GM23338 (cell line): ENCODE measurements around the gene EEF2K. TPM values are rescaled to one million over a fixed set of nuclear protein-coding genes. Genes with fewer than 3 reads are reported as not detected.

Source experiments
- ATAC-seq: fragments of 200-7000 bp; cut with Tn5 transposase; 3 replicates; pipeline ENCODE4 v1.9.1; 2020
- DNase-seq: peaks from one replicate; pipeline ENCODE4 v3.0.0-alpha.2; 2015; ENCODE audit warnings: low spot score
- H2AFZ ChIP-seq: fragments of 200-600 bp; sonication (generic); 2 replicates; pipeline ENCODE4 v1.8.0; 2016; ENCODE audit warnings: antibody characterized with exemption, mild to moderate bottlenecking, moderate library complexity
- H3F3A ChIP-seq: fragments of 200-600 bp; sonication (generic); replicated peaks from 2 replicates; pipeline ENCODE4 v1.8.0; 2017; ENCODE audit warnings: antibody characterized with exemption, mixed run types, low read depth
- H3K27ac ChIP-seq: fragments of 200-600 bp; sonication (generic); 2 replicates; pipeline ENCODE4 v1.6.1; 2016; ENCODE audit warnings: low read depth
- H3K27me3 ChIP-seq: fragments of 200-600 bp; sonication (generic); 2 replicates; pipeline ENCODE4 v1.8.0; 2016; ENCODE audit warnings: mild to moderate bottlenecking, mixed run types, moderate library complexity; ENCODE audit not compliant: insufficient read depth
- H3K36me3 ChIP-seq: fragments of 200-600 bp; sonication (generic); 2 replicates; pipeline ENCODE4 v1.8.0; 2016; ENCODE audit warnings: mild to moderate bottlenecking; ENCODE audit not compliant: insufficient read depth
- H3K4me1 ChIP-seq: fragments of 200-600 bp; sonication (generic); 2 replicates; pipeline ENCODE4 v1.8.0; 2016; ENCODE audit warnings: mild to moderate bottlenecking, moderate library complexity; ENCODE audit not compliant: insufficient read depth
- H3K4me2 ChIP-seq: fragments of 200-600 bp; sonication (generic); 2 replicates; pipeline ENCODE4 v1.7.1; 2017; ENCODE audit warnings: mixed run types
- H3K4me3 ChIP-seq: fragments of 200-600 bp; sonication (generic); 2 replicates; pipeline ENCODE4 v1.6.1; 2016; ENCODE audit warnings: mixed run types
- H3K79me2 ChIP-seq: fragments of 200-600 bp; sonication (generic); replicated peaks from 2 replicates; pipeline ENCODE4 v1.8.0; 2017; ENCODE audit warnings: mild to moderate bottlenecking; ENCODE audit not compliant: insufficient read depth
- H3K9me2 ChIP-seq: fragments of 200-600 bp; sonication (generic); 2 replicates; pipeline ENCODE4 v1.8.0; 2017; ENCODE audit not compliant: insufficient read depth
- H4K20me1 ChIP-seq: fragments of 200-600 bp; sonication (generic); replicated peaks from 2 replicates; pipeline ENCODE4 v1.8.0; 2017; ENCODE audit warnings: mild to moderate bottlenecking; ENCODE audit not compliant: insufficient read depth
- H3K27ac Mint-ChIP-seq: 2 replicates; pipeline ENCODE4 v1.8.0; 2020; ENCODE audit warnings: inconsistent platforms, mild to moderate bottlenecking, moderate library complexity, mixed read lengths
- H3K27me3 Mint-ChIP-seq: 3 replicates; pipeline ENCODE4 v1.8.0; 2022; ENCODE audit warnings: low read depth, mild to moderate bottlenecking, moderate library complexity, mixed read lengths, inconsistent platforms; ENCODE audit not compliant: insufficient read depth, poor library complexity
- H3K36me3 Mint-ChIP-seq: 3 replicates; pipeline ENCODE4 v1.8.0; 2021; ENCODE audit warnings: low read depth, mild to moderate bottlenecking, inconsistent platforms, moderate library complexity, mixed read lengths
- H3K4me1 Mint-ChIP-seq: 3 replicates; pipeline ENCODE4 v1.8.0; 2020; ENCODE audit warnings: mild to moderate bottlenecking, inconsistent platforms, mixed read lengths
- H3K4me3 Mint-ChIP-seq: 3 replicates; pipeline ENCODE4 v1.8.0; 2021; ENCODE audit warnings: moderate library complexity, mild to moderate bottlenecking, inconsistent platforms, mixed read lengths
- H3K9me3 Mint-ChIP-seq: 3 replicates; pipeline ENCODE4 v1.8.0; 2020; ENCODE audit warnings: moderate library complexity, mild to moderate bottlenecking, inconsistent platforms, mixed read lengths
- CREB1 ChIP-seq: fragments of 250-450 bp; sonication (Bioruptor Pico); IDR thresholded peaks from 2 replicates; pipeline ENCODE4 v1.5.0; 2020; ENCODE audit warnings: low read depth, mild to moderate bottlenecking, moderate library complexity
- JUNB ChIP-seq: IDR thresholded peaks from one replicate; pipeline ENCODE4 v1.6.1; 2016; ENCODE audit warnings: antibody characterized with exemption; ENCODE audit not compliant: unreplicated experiment
- POLR2AphosphoS5 ChIP-seq: IDR thresholded peaks from 2 replicates; pipeline ENCODE4 v1.6.1; 2016; ENCODE audit warnings: antibody characterized with exemption, low read depth
- STAT1 ChIP-seq: IDR thresholded peaks from one replicate; pipeline ENCODE4 v1.6.1; 2016; ENCODE audit warnings: antibody characterized with exemption; ENCODE audit not compliant: unreplicated experiment
- ZNF114 ChIP-seq: fragments of 250-450 bp; sonication (Bioruptor Pico); IDR thresholded peaks from 2 replicates; pipeline ENCODE4 v1.5.0; 2020; ENCODE audit warnings: mild to moderate bottlenecking, moderate library complexity
- polyA plus RNA-seq: library from polyadenylated mRNA; unstranded; fragments of >200 nt; fragmentation: Nextera tagmentation; extraction: Ambion mirVana; gene quantifications from 2 replicates; pipeline ENCODE4 v1.2.1, GENCODE V29; 2016
- total RNA-seq: library from RNA; depleted of rRNA; stranded (reverse); fragments of >200 nt; shearing (Covaris generic); gene quantifications from 2 replicates; pipeline ENCODE4 v1.2.3, GENCODE V29; 2014
- TF ChIP-seq, protein P1 (sequence below): fragments of 250-450 bp; sonication (Bioruptor Pico); IDR thresholded peaks from 2 replicates; pipeline ENCODE4 v1.5.0; 2020; ENCODE audit warnings: mild to moderate bottlenecking, moderate library complexity
- TF ChIP-seq, protein P2 (sequence below): IDR thresholded peaks from one replicate; pipeline ENCODE4 v1.6.1; 2018; ENCODE audit warnings: antibody characterized with exemption; ENCODE audit not compliant: unreplicated experiment
- TF ChIP-seq, protein P3 (sequence below), 2 experiments: fragments of 200-600 bp in 1 of 2; sonication (generic) in 1 of 2; conservative IDR thresholded peaks; 2 replicates each; pipeline versions ENCODE4 v1.5.1 to v1.6.1; 2016 to 2017; ENCODE audit warnings: antibody characterized with exemption in 2 of 2, low read depth in 2 of 2, mild to moderate bottlenecking in 2 of 2, moderate library complexity in 1 of 2

EEF2K gene
- total and polyA plus RNA-seq, 2 experiments from 2014 or later: 5.4 to 23.9 TPM

DNA sequence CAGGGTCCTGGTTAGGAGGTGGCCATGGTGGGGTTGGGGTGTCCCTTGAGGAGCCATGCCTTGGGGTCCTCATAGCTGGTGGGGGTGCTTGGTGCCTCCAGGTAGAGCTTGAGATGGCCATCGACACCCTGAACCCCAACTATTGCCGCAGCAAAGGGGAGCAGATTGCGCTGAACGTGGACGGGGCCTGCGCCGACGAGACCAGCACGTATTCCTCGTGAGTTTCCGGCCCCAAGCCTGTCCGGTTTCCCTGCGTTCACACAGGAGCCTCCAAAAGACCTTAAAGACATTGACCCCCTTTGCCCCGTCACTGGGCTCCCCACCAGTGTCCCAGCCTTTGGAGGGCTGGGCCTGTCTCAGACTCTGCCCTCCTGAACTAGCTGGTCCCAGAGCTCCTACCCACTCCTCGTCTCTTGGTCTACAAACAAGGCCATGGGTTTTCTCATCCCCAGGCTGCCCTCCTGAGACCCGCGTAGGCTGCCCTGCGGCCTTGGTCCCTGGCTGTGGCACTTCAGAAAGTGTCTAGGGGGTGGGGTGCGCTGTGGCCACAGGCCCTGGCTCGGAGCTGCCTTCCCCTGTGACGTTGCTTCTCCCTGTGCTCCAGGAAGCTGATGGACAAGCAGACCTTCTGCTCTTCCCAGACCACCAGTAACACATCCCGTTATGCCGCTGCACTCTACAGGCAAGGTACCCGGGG is 102.9 kb downstream of the EEF2K start:
- H3K9me3 Mint-ChIP-seq: no peaks in the 10 kb centered on the region; the same call in 2 of the 3 replicates
- no peak overlapping the region for H3K27ac ChIP-seq
- no peak overlapping the region for H3K4me3 ChIP-seq
- peaks cover 11% of the 10 kb centered on the region; the same call in 1 of the 2 replicates for H3F3A ChIP-seq
- no peak overlapping the region for H3K4me2 ChIP-seq
- H3K4me1 ChIP-seq: no peaks in the 10 kb centered on the region
- no peak overlapping the region for H3K4me3 Mint-ChIP-seq
- peaks cover 18% of the 10 kb centered on the region; the same call in 1 of the 2 replicates for H3K36me3 ChIP-seq
- H3K9me2 ChIP-seq: no peaks in the 10 kb centered on the region
- H3K27me3 ChIP-seq: no peaks in the 10 kb centered on the region
- no peak overlapping the region for H2AFZ ChIP-seq
- DNase-seq: no peak
- peaks cover 10% of the 10 kb centered on the region; the same call in 1 of the 2 replicates for H4K20me1 ChIP-seq
- H3K36me3 Mint-ChIP-seq: peaks cover 72% of the 10 kb centered on the region
- H3K27ac Mint-ChIP-seq: no peak overlapping the region
- no peak for ATAC-seq
- peaks cover 7% of the 10 kb centered on the region for H3K27me3 Mint-ChIP-seq
- H3K4me1 Mint-ChIP-seq: no peaks in the 10 kb centered on the region
- H3K79me2 ChIP-seq: peaks cover 30% of the 10 kb centered on the region
- TF ChIP-seq POLR2AphosphoS5 (no peak), ZNF114 (CRISPR knock-in tag) (no peak)

- no peaks in the 10 kb centered on the region; the same call in 2 of the 3 replicates for H3K9me3 Mint-ChIP-seq
- peaks cover 10% of the 10 kb centered on the region; the same call in 1 of the 2 replicates for H4K20me1 ChIP-seq
- no peaks in the 10 kb centered on the region for H3K9me2 ChIP-seq
- H3K79me2 ChIP-seq: peaks cover 10% of the 10 kb centered on the region; the same call in 1 of the 2 replicates
- no peak overlapping the region for H3K27ac ChIP-seq
- H3F3A ChIP-seq: peaks cover 8% of the 10 kb centered on the region; the same call in 1 of the 2 replicates
- H3K4me1 Mint-ChIP-seq: no peaks in the 10 kb centered on the region
- peaks cover 74% of the 10 kb centered on the region for H3K36me3 Mint-ChIP-seq
- no peak for ATAC-seq
- no peak overlapping the region for H3K4me3 ChIP-seq
- no peaks in the 10 kb centered on the region for H3K27me3 ChIP-seq
- H3K27me3 Mint-ChIP-seq: peaks cover 7% of the 10 kb centered on the region
- no peak overlapping the region for H3K4me2 ChIP-seq
- no peak overlapping the region for H2AFZ ChIP-seq
- no peak overlapping the region for H3K4me3 Mint-ChIP-seq
- DNase-seq: no peak
- peaks cover 14% of the 10 kb centered on the region; the same call in 1 of the 2 replicates for H3K36me3 ChIP-seq
- no peaks in the 10 kb centered on the region for H3K4me1 ChIP-seq
- no peak overlapping the region for H3K27ac Mint-ChIP-seq
- TF ChIP-seq ZNF114 (CRISPR knock-in tag) (no peak), JUNB (no peak), CREB1 (CRISPR knock-in tag) (no peak), STAT1 (no peak)
- TF ChIP-seq, protein P1, sequence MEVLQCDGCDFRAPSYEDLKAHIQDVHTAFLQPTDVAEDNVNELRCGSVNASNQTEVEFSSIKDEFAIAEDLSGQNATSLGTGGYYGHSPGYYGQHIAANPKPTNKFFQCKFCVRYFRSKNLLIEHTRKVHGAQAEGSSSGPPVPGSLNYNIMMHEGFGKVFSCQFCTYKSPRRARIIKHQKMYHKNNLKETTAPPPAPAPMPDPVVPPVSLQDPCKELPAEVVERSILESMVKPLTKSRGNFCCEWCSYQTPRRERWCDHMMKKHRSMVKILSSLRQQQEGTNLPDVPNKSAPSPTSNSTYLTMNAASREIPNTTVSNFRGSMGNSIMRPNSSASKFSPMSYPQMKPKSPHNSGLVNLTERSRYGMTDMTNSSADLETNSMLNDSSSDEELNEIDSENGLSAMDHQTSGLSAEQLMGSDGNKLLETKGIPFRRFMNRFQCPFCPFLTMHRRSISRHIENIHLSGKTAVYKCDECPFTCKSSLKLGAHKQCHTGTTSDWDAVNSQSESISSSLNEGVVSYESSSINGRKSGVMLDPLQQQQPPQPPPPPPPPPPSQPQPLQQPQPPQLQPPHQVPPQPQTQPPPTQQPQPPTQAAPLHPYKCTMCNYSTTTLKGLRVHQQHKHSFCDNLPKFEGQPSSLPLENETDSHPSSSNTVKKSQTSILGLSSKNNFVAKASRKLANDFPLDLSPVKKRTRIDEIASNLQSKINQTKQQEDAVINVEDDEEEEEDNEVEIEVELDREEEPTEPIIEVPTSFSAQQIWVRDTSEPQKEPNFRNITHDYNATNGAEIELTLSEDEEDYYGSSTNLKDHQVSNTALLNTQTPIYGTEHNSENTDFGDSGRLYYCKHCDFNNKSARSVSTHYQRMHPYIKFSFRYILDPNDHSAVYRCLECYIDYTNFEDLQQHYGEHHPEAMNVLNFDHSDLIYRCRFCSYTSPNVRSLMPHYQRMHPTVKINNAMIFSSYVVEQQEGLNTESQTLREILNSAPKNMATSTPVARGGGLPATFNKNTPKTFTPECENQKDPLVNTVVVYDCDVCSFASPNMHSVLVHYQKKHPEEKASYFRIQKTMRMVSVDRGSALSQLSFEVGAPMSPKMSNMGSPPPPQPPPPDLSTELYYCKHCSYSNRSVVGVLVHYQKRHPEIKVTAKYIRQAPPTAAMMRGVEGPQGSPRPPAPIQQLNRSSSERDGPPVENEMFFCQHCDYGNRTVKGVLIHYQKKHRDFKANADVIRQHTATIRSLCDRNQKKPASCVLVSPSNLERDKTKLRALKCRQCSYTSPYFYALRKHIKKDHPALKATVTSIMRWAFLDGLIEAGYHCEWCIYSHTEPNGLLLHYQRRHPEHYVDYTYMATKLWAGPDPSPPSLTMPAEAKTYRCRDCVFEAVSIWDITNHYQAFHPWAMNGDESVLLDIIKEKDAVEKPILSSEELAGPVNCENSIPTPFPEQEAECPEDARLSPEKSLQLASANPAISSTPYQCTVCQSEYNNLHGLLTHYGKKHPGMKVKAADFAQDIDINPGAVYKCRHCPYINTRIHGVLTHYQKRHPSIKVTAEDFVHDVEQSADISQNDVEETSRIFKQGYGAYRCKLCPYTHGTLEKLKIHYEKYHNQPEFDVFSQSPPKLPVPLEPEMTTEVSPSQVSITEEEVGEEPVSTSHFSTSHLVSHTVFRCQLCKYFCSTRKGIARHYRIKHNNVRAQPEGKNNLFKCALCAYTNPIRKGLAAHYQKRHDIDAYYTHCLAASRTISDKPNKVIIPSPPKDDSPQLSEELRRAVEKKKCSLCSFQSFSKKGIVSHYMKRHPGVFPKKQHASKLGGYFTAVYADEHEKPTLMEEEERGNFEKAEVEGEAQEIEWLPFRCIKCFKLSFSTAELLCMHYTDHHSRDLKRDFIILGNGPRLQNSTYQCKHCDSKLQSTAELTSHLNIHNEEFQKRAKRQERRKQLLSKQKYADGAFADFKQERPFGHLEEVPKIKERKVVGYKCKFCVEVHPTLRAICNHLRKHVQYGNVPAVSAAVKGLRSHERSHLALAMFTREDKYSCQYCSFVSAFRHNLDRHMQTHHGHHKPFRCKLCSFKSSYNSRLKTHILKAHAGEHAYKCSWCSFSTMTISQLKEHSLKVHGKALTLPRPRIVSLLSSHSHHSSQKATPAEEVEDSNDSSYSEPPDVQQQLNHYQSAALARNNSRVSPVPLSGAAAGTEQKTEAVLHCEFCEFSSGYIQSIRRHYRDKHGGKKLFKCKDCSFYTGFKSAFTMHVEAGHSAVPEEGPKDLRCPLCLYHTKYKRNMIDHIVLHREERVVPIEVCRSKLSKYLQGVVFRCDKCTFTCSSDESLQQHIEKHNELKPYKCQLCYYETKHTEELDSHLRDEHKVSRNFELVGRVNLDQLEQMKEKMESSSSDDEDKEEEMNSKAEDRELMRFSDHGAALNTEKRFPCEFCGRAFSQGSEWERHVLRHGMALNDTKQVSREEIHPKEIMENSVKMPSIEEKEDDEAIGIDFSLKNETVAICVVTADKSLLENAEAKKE (CRISPR knock-in tag): no peak
- TF ChIP-seq, protein P2, sequence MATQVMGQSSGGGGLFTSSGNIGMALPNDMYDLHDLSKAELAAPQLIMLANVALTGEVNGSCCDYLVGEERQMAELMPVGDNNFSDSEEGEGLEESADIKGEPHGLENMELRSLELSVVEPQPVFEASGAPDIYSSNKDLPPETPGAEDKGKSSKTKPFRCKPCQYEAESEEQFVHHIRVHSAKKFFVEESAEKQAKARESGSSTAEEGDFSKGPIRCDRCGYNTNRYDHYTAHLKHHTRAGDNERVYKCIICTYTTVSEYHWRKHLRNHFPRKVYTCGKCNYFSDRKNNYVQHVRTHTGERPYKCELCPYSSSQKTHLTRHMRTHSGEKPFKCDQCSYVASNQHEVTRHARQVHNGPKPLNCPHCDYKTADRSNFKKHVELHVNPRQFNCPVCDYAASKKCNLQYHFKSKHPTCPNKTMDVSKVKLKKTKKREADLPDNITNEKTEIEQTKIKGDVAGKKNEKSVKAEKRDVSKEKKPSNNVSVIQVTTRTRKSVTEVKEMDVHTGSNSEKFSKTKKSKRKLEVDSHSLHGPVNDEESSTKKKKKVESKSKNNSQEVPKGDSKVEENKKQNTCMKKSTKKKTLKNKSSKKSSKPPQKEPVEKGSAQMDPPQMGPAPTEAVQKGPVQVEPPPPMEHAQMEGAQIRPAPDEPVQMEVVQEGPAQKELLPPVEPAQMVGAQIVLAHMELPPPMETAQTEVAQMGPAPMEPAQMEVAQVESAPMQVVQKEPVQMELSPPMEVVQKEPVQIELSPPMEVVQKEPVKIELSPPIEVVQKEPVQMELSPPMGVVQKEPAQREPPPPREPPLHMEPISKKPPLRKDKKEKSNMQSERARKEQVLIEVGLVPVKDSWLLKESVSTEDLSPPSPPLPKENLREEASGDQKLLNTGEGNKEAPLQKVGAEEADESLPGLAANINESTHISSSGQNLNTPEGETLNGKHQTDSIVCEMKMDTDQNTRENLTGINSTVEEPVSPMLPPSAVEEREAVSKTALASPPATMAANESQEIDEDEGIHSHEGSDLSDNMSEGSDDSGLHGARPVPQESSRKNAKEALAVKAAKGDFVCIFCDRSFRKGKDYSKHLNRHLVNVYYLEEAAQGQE: no peak
- TF ChIP-seq, protein P3, sequence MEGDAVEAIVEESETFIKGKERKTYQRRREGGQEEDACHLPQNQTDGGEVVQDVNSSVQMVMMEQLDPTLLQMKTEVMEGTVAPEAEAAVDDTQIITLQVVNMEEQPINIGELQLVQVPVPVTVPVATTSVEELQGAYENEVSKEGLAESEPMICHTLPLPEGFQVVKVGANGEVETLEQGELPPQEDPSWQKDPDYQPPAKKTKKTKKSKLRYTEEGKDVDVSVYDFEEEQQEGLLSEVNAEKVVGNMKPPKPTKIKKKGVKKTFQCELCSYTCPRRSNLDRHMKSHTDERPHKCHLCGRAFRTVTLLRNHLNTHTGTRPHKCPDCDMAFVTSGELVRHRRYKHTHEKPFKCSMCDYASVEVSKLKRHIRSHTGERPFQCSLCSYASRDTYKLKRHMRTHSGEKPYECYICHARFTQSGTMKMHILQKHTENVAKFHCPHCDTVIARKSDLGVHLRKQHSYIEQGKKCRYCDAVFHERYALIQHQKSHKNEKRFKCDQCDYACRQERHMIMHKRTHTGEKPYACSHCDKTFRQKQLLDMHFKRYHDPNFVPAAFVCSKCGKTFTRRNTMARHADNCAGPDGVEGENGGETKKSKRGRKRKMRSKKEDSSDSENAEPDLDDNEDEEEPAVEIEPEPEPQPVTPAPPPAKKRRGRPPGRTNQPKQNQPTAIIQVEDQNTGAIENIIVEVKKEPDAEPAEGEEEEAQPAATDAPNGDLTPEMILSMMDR (conservative IDR thresholded peaks at IDR 0.05; ENCODE audit: low read depth in 2 of 2): no peak
These were observed 105.4 kb downstream of the EEF2K start for GRCh38 chr16:22311520-22311919.
